Lower leg skin (tissue), 3 donors: ENCODE measurements around the gene ADCK1.

ENCODE experiments used
- CTCF ChIP-seq, 3 donors: fragments of 450-650 bp; IDR thresholded peaks; one replicate each; pipeline ENCODE4 v1.5.1; 2016; ENCODE audit warnings: antibody characterized with exemption in 3 of 3, mild to moderate bottlenecking in 3 of 3, moderate library complexity in 2 of 3
- POLR2A ChIP-seq, 2 donors: fragments of 450-650 bp; IDR thresholded peaks; one replicate each; pipeline ENCODE4 v1.6.1; 2016 to 2017; ENCODE audit warnings: antibody characterized with exemption in 2 of 2, mild to moderate bottlenecking in 1 of 2, moderate library complexity in 1 of 2

DNA sequence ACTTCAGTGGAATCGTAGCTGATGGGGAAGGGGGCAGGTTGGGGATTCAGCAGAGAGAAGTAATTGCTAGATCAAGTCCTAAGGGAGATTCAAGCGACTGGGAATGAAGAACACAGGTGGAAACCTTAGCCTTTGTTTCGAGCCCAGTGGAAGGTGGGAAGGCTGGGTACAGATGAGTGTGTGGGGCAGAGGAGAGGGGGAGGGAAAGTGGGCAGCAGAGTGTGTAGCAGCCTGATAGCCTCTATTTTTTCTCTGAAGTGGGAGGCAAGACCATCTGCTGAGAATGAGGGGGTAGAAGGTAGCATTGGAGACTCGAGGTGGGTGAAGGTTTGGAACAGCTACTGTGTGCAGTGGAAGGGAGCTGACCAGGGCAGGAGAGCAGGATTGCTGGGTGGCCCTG, 91.0 kb downstream of the ADCK1 start:
- TF ChIP-seq CTCF (IDR thresholded peaks at IDR 0.05) (no peak), POLR2A (IDR thresholded peaks at IDR 0.05) (no peak)
